Inflammatory macrophage treated with lipopolysaccharide for 4 hours (primary cell): ENCODE measurements around the gene RAPGEF4.

ENCODE experiments used
- DNase-seq: peaks from one replicate; pipeline ENCODE4 v3.0.0-alpha.2; 2020

Gene RAPGEF4

GRCh38 chr2:172976116-172976515, 240.5 kb downstream of the RAPGEF4 start:
- DNase-seq = no peak

- no peak for DNase-seq
Measured at GRCh38 chr2:172976816-172977215, 241.2 kb downstream of the RAPGEF4 start.

GRCh38 chr2:172977270-172978062, 241.8 kb downstream of the RAPGEF4 start:
- no peak for DNase-seq

- no peak for DNase-seq
Measured at GRCh38 chr2:172978063-172978383, 242.4 kb downstream of the RAPGEF4 start.

GRCh38 chr2:172985139-172985892, 249.7 kb downstream of the RAPGEF4 start:
- DNase-seq = peak; percentile 33

- peak; percentile 23 for DNase-seq
Measured at GRCh38 chr2:172986040-172986439, 250.4 kb downstream of the RAPGEF4 start.

- no peak for DNase-seq
Measured at GRCh38 chr2:172988728-172989127, 253.1 kb downstream of the RAPGEF4 start.

- DNase-seq = no peak
Measured at GRCh38 chr2:172991031-172991430, 255.4 kb downstream of the RAPGEF4 start.

- peak; percentile 21 for DNase-seq
Measured at GRCh38 chr2:172993139-172993538, 257.5 kb downstream of the RAPGEF4 start.

GRCh38 chr2:172993931-172994717, 258.5 kb downstream of the RAPGEF4 start:
- DNase-seq = peak; percentile 5

GRCh38 chr2:172994864-172995263, 259.2 kb downstream of the RAPGEF4 start:
- DNase-seq = no peak

- DNase-seq = peak; percentile 72
Measured at GRCh38 chr2:172995323-172996244, 259.9 kb downstream of the RAPGEF4 start.

GRCh38 chr2:172996387-172996961, 260.8 kb downstream of the RAPGEF4 start:
- DNase-seq = peak; percentile 11

- DNase-seq = no peak
Measured at GRCh38 chr2:172997031-172997430, 261.4 kb downstream of the RAPGEF4 start.

GRCh38 chr2:172998547-172999272, 263.1 kb downstream of the RAPGEF4 start:
- no peak for DNase-seq

GRCh38 chr2:172999641-173000386, 264.2 kb downstream of the RAPGEF4 start:
- no peak for DNase-seq

- no peak for DNase-seq
Measured at GRCh38 chr2:173001664-173002604, 266.3 kb downstream of the RAPGEF4 start.

GRCh38 chr2:173002751-173003541, 267.3 kb downstream of the RAPGEF4 start:
- DNase-seq = no peak
